Right atrium auricular region (tissue), 2 donors: ENCODE data around the gene TTC16. TPM values are rescaled to one million over a fixed set of nuclear protein-coding genes. Genes with fewer than 3 reads are reported as not detected.

Experiments
- DNase-seq: peaks from one replicate; pipeline ENCODE4 v3.0.0-alpha.2; 2019; ENCODE audit warnings: low spot score
- H3K27ac ChIP-seq, 2 donors: fragments of 200-600 bp; sonication (generic); 1 replicate in 1 of 2; 2 replicates in 1 of 2; pipeline ENCODE4 v1.5.1; 2016 to 2019
- H3K27me3 ChIP-seq, 2 donors: fragments of 200-600 bp; sonication (generic); one replicate each; pipeline versions ENCODE4 v1.5.1 to v1.6.0; 2017 to 2019
- H3K36me3 ChIP-seq: fragments of 200-600 bp; sonication (generic); one replicate; pipeline ENCODE4 v1.5.1; 2016
- H3K4me1 ChIP-seq, 2 donors: fragments of 200-600 bp; sonication (generic); one replicate each; pipeline versions ENCODE4 v1.5.1 to v1.6.0; 2017 to 2019
- H3K4me3 ChIP-seq, 2 donors: fragments of 200-600 bp; sonication (generic); 1 replicate in 1 of 2; 2 replicates in 1 of 2; pipeline ENCODE4 v1.5.1; 2017 to 2019; ENCODE audit warnings: mild to moderate bottlenecking in 1 of 2, moderate library complexity in 1 of 2
- H3K9me3 ChIP-seq, 2 donors: fragments of 200-600 bp; sonication (generic); one replicate each; pipeline ENCODE4 v1.5.1; 2019
- CTCF ChIP-seq, 2 donors: fragments of 200-600 bp; sonication (generic); IDR thresholded peaks; one replicate each; pipeline ENCODE4 v1.5.1; 2019; ENCODE audit warnings: antibody characterized with exemption in 2 of 2
- total RNA-seq, 2 donors: library from RNA; depleted of rRNA; stranded (reverse); fragments of >200 nt; gene quantifications; one replicate each; pipeline ENCODE4 v1.1.0, GENCODE V29; 2016

TTC16 gene
- total RNA-seq, 2 donors from 2014 or later, result 0.11 to 0.16 TPM

- H3K36me3 ChIP-seq, result no peaks in the 10 kb centered on the region
- H3K27ac ChIP-seq, result no peak overlapping the region
- TF ChIP-seq CTCF (IDR thresholded peaks at IDR 0.05), result no peak
- H3K4me3 ChIP-seq, result no peak overlapping the region
- H3K4me1 ChIP-seq, result peaks cover 0 to 19% of the 10 kb centered on the region in 2 donors
- H3K9me3 ChIP-seq, result no peaks in the 10 kb centered on the region
- no peak for DNase-seq
- H3K27me3 ChIP-seq, result no peaks in the 10 kb centered on the region
Measured at GRCh38 chr9:127717766-127718165, 1.9 kb downstream of the TTC16 start.

DNA sequence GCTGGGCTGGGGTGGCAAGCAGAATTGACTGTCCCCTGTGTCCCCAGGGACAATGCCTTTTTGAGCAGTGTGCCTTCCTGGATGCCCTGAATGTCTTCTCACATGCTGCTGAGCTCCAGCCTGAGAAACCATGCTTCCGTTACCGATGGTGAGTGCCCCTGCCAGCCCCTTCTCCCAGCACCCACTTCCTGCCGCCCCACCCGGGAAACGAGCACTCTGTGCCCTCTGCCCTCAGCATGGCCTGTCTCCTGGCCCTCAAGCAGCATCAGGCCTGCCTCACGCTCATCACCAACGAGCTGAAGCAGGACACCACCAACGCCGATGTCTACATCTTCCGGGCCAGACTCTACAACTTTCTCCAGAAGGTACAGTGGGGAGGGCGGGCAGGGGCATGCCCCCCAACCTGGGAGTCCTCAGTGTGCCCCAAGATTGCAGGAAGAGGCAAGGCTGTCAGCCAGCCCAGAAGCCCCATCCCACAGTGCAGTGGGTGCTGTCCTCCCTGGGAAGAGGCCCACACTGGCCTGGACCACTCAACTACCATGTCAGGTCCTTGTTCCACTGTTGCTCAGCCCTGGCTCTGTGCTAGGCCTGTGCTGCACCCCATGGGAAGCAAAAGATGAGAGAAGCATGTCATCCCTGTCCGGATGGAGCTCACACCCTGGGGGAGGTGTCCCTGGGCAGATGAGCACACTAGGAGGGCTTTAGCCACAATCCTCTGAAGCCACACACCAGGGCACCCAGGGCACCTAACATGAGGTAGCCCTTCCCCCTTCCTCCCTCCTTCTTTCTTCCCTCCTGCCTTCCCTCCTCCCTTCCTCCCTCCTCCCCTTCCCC lies 4.4 kb downstream of the TTC16 start:
- H3K36me3 ChIP-seq, result no peaks in the 10 kb centered on the region
- H3K4me3 ChIP-seq, result no peak overlapping the region
- no peak for TF ChIP-seq CTCF (IDR thresholded peaks at IDR 0.05)
- H3K27ac ChIP-seq, result no peak overlapping the region
- H3K4me1 ChIP-seq, result peaks cover 0 to 19% of the 10 kb centered on the region in 2 donors
- no peaks in the 10 kb centered on the region for H3K27me3 ChIP-seq
- no peaks in the 10 kb centered on the region for H3K9me3 ChIP-seq
- no peak for DNase-seq

DNA sequence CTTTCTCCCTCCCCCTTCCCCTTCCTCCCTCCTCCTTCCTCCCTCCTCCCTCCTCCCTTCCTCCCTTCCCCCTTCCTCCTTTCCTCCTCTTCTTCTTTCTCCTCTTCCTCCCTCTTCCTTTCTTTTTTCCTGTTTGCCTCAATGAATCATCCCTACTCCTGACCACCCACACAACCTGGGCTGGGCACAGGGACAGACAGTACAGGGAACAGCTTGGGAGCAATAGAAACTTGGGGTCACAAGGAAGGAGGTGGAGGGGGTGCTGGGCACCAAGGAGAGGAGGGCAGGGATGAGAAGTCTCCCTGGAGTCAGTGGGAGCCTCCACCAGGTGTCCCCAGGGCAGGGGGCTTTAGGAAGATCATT lies 5.0 kb downstream of the TTC16 start:
- TF ChIP-seq CTCF (IDR thresholded peaks at IDR 0.05), result no peak
- Histone ChIP-seq H3K4me1 (peaks cover 0 to 19% of the 10 kb centered on the region in 2 donors), H3K36me3 (no peaks in the 10 kb centered on the region), H3K4me3 (no peak overlapping the region), H3K27me3 (no peaks in the 10 kb centered on the region), H3K27ac (no peak overlapping the region), H3K9me3 (no peaks in the 10 kb centered on the region)
- no peak for DNase-seq

- no peak for DNase-seq
- Histone ChIP-seq H3K27ac (no peak overlapping the region), H3K9me3 (no peaks in the 10 kb centered on the region), H3K4me3 (no peak overlapping the region), H3K4me1 (peaks cover 0 to 14% of the 10 kb centered on the region in 2 donors), H3K36me3 (no peaks in the 10 kb centered on the region), H3K27me3 (no peaks in the 10 kb centered on the region)
- no peak for TF ChIP-seq CTCF (IDR thresholded peaks at IDR 0.05)
Measured at GRCh38 chr9:127721391-127721821, 5.5 kb downstream of the TTC16 start.

DNA sequence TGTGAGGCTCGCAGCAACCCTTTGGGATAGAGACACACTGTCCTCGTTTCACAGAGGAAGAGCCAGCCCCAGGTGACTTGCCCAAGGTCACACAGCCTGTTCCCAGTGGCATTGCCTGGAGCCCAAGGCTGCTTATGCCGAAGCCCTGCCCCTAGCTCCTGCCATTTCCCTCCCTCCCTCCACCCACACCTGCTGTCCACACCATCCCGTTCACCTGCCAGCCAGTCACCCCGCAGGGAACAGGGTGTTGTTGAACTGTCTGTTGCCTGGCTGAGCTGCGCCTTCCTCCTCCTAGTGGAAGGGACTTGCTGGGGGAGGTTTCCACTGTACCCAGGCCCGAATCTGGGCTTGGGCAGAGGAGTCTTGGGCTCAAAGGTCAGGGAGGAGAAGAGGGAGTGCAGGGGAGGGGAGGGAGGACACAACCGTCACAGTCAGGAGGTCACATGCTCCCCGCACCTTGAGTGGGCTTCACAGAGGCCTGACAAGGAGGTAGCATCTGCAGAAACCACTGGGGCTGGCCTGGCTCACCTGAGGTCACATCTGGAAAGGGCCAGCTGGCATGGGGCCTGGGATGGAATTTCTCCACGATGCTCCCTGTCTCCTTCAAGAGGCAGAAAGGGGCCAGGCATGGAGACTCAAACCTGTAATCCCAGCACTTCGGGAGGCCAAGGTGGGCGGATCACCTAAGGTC lies 6.3 kb downstream of the TTC16 start:
- Histone ChIP-seq H3K36me3 (no peaks in the 10 kb centered on the region), H3K4me3 (no peak overlapping the region), H3K9me3 (no peaks in the 10 kb centered on the region), H3K4me1 (peaks cover 0 to 13% of the 10 kb centered on the region in 2 donors), H3K27ac (no peak overlapping the region), H3K27me3 (no peaks in the 10 kb centered on the region)
- TF ChIP-seq CTCF (IDR thresholded peaks at IDR 0.05), result no peak
- DNase-seq, result no peak
